Right renal pelvis (tissue), 4 donors: ENCODE data around the gene MGAT4C. TPM values are rescaled to one million over a fixed set of nuclear protein-coding genes. Genes with fewer than 3 reads are reported as not detected.
"Not testable (repeated sequence)": the region's sequence is repeated elsewhere in the genome, so short reads cannot be mapped to it uniquely, and the experiment has no call there.

Experiments used
- DNase-seq, 4 donors: peaks; one replicate each; pipeline ENCODE4 v3.0.0-alpha.2; 2013; ENCODE audit warnings: low read depth in 4 of 4, low spot score in 3 of 4, missing footprints in 1 of 4
- polyA plus RNA-seq, 4 donors: library from polyadenylated mRNA; unstranded; fragments of 120-200 nt; gene quantifications; one replicate each; pipeline ENCODE4 v1.2.1, GENCODE V29; 2013; ENCODE audit not compliant: insufficient read length in 4 of 4

MGAT4C gene
- 1 to 10 TPM; 1.7 to 2.5 (median 2.0) TPM for polyA plus RNA-seq

GRCh38 chr12:86256163-86256562 lies at the start of gene MGAT4C:
Gene MGAT4C, minus strand, starts transcription at chr12:86256391.
- no peak for DNase-seq

GRCh38 chr12:86296396-86296795 lies 40.2 kb upstream of the MGAT4C start:
- DNase-seq, result not testable (repeated sequence)

GRCh38 chr12:86293682-86294240 lies 37.6 kb upstream of the MGAT4C start:
- DNase-seq, result no peak

- no peak for DNase-seq
Observed at GRCh38 chr12:86292480-86292879, 36.3 kb upstream of the MGAT4C start.

- no peak for DNase-seq
Observed at GRCh38 chr12:86290615-86291014, 34.4 kb upstream of the MGAT4C start.

GRCh38 chr12:86286119-86286518 lies 29.9 kb upstream of the MGAT4C start:
- no peak for DNase-seq

- DNase-seq, result no peak
Observed at GRCh38 chr12:86283620-86284019, 27.4 kb upstream of the MGAT4C start.

- DNase-seq, result no peak
Observed at GRCh38 chr12:86275356-86275755, 19.2 kb upstream of the MGAT4C start.

- DNase-seq, result no peak
Observed at GRCh38 chr12:86265329-86265695, 9.1 kb upstream of the MGAT4C start.

- peak in 2 of 4 donors; percentile 16 to 37 for DNase-seq
Observed at GRCh38 chr12:86264451-86265328, 8.5 kb upstream of the MGAT4C start.

GRCh38 chr12:86261578-86261977 lies 5.4 kb upstream of the MGAT4C start:
- no peak for DNase-seq

GRCh38 chr12:86261142-86261541 lies 5.0 kb upstream of the MGAT4C start:
- DNase-seq, result no peak

GRCh38 chr12:86260183-86260582 lies 4.0 kb upstream of the MGAT4C start:
- no peak for DNase-seq

- no peak for DNase-seq
Observed at GRCh38 chr12:86257134-86257533, 943 bp upstream of the MGAT4C start.

GRCh38 chr12:86254399-86255107 lies 1.6 kb downstream of the MGAT4C start:
- DNase-seq, result no peak

GRCh38 chr12:86249851-86250250 lies 6.3 kb downstream of the MGAT4C start:
- DNase-seq, result no peak

GRCh38 chr12:86249276-86249675 lies 6.9 kb downstream of the MGAT4C start:
- DNase-seq, result no peak

GRCh38 chr12:86247871-86248270 lies 8.3 kb downstream of the MGAT4C start:
- no peak for DNase-seq

GRCh38 chr12:86241600-86241999 lies 14.6 kb downstream of the MGAT4C start:
- DNase-seq, result no peak

- no peak for DNase-seq
Observed at GRCh38 chr12:86234316-86234855, 21.8 kb downstream of the MGAT4C start.

- no peak for DNase-seq
Observed at GRCh38 chr12:86233126-86233525, 23.1 kb downstream of the MGAT4C start.
